Fibroblast of villous mesenchyme (primary cell): ENCODE results near the gene HEXB. TPM values are rescaled to one million over a fixed set of nuclear protein-coding genes. Genes with fewer than 3 reads are reported as not detected.
"Not testable (repeated sequence)": the region's sequence is repeated elsewhere in the genome, so short reads cannot be mapped to it uniquely, and the experiment has no call there.

Source experiments
- DNase-seq: peaks from one replicate; pipeline ENCODE4 v3.0.0-alpha.2; 2010; ENCODE audit warnings: low read depth
- H3K4me3 ChIP-seq: 2 replicates; pipeline ENCODE4 v1.5.1; 2011; ENCODE audit warnings: low read depth, mild to moderate bottlenecking, low read length
- total RNA-seq: library from RNA; depleted of rRNA; stranded (reverse); fragments of >200 nt; gene quantifications from 2 replicates; pipeline ENCODE4 v1.2.3, GENCODE V29; 2012
- TF ChIP-seq, protein P1 (sequence below): IDR thresholded peaks from 2 replicates; pipeline ENCODE4 v1.5.1; 2012; ENCODE audit warnings: low read depth, mild to moderate bottlenecking, low read length; ENCODE audit not compliant: insufficient read depth

Gene HEXB
- total RNA-seq, 1 donor: 187 TPM

DNA sequence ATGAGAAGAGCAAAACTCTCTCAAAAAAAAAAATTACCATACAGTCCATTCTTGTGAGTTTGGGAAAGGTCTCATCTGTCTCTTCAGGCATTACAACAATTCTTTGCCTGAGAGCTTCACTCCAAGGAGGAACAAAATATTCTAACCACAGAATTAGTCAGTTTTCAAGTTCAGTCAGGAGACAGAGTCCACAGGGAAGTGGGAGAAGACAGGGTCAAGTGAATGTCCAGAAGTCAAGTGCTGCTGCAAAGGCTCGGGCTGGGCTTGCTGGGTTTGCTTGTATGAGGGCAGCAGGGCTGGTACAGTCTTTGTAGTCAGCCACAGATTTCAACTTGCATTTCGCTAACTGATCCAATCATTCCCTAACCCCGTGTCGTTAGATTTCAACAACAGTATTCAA lies 17.6 kb upstream of the HEXB start:
- TF ChIP-seq, protein P1, sequence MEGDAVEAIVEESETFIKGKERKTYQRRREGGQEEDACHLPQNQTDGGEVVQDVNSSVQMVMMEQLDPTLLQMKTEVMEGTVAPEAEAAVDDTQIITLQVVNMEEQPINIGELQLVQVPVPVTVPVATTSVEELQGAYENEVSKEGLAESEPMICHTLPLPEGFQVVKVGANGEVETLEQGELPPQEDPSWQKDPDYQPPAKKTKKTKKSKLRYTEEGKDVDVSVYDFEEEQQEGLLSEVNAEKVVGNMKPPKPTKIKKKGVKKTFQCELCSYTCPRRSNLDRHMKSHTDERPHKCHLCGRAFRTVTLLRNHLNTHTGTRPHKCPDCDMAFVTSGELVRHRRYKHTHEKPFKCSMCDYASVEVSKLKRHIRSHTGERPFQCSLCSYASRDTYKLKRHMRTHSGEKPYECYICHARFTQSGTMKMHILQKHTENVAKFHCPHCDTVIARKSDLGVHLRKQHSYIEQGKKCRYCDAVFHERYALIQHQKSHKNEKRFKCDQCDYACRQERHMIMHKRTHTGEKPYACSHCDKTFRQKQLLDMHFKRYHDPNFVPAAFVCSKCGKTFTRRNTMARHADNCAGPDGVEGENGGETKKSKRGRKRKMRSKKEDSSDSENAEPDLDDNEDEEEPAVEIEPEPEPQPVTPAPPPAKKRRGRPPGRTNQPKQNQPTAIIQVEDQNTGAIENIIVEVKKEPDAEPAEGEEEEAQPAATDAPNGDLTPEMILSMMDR: no peak
- H3K4me3 ChIP-seq: no peak overlapping the region
- DNase-seq: no peak

DNA sequence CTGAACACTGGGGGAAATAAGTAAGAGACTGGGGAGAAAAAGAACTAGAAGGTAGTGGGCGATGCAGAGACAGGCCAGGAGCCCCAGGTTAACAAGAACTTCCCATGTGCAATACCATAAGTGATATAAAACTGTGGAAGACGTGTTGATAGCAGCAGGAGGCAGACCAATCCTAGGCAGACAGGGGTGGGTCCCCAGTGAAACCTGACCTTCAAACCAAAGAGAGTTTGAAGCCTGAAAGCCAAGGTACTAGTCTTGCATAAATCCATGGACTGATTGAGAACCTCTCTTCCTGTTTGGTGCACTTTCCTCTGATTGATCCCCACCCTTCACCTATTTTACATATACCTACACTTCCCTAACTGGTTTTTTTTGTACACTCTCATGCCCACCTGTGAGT lies 15.2 kb upstream of the HEXB start:
- no peak overlapping the region for H3K4me3 ChIP-seq
- no peak for DNase-seq
- TF ChIP-seq, protein P1: no peak

DNA sequence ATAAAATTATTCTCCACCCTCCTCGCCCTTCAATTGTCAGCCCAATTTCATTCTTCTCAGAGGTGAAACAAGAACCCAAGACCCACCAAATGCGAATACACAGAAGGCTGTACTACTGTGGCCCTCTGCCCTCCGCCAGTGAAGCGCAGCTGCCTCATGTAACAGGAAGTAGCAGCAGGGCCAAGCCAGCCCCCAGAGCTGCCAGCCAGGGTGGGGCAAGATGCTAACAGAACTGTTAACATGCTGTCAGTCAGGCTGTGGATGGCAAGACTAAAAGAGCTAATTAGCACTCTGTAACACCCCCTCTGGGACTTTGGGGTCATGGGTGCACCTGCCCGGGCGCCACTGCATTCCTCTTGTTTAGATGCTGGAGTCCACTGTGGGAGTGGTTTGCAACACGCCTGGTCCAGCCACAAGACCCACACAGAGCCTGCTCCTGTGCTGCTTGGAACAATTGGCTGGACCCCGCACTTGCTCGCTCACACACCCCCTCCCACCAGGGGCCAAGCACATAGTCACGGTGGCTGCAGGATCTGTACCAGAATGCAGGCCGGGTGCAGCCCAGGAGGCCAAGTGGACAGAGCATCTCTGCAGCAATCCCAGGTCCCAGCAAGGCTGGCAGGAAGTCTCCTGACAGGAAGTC lies 14.5 kb upstream of the HEXB start:
- TF ChIP-seq, protein P1: no peak
- DNase-seq: no peak
- no peak overlapping the region for H3K4me3 ChIP-seq

DNA sequence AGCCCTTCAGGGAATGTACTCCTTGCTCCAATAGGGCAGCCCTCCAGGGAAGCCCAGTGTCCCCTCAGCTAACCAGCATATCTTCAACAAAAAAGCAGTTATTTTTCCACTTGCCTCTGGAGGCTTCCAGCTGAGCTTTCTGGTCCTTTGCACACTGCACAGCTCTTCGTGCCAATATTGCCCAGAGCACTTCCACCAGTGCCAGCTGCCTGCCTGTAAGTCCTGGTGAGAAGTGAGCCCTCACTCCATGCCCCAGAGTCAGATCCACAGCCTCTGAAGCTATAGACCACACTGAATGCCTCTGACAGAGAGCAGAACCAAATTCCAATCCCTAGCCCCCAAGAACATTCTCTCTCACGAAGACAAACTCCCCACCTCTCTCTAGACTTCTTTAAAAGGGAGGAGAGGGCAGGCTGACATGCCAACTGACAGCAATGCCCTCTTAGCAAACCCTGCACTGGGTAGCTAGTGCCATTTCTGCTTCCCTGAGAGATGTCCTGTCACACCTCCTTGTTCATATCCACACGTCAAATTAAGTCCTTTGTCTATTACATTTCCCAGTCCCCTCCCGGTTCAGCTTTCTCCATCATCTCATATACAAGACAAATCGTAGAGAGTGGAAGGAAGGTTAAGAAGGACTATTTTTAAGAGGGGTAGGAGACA lies 12.7 kb upstream of the HEXB start:
- H3K4me3 ChIP-seq: no peak overlapping the region
- no peak for DNase-seq
- TF ChIP-seq, protein P1: no peak

DNA sequence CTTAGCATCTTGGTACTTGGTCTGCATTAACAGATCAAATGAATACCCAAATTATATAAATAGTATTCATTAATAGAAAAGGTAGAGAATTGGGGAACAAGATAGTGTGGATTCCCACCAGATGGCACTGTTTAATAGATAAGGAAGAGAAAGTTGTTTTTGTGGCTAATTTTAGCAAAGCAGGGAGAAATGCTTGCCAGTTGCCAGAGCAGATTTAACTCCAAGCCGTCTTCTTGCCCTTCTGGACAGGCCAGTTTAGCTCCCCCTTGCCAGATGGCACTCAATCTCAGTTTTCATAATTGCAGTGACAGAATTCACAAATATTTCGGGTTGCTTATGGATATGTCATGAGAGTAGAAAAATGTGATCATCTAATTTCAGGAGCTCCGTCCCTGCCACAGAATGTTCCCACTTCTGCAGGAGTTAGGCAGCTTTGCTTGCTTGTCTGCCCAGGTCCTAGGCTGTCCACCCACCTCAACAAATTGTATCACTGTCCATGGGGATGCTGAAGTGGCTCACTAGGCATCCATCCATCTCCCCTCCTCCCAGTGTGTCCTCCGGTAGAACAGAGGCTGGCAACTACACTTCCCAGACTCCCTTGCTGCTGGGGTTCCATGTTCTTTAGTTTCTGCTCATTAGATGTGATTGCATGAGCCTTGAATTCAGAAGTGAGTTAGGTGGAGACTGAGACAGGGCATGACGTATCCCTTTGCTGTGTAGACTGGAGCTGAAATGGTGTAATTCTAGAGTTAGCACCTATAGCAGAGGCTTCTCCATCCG lies 11.8 kb upstream of the HEXB start:
- TF ChIP-seq, protein P1: peak; percentile 52
- H3K4me3 ChIP-seq: peak overlapping the region; percentile 13

DNA sequence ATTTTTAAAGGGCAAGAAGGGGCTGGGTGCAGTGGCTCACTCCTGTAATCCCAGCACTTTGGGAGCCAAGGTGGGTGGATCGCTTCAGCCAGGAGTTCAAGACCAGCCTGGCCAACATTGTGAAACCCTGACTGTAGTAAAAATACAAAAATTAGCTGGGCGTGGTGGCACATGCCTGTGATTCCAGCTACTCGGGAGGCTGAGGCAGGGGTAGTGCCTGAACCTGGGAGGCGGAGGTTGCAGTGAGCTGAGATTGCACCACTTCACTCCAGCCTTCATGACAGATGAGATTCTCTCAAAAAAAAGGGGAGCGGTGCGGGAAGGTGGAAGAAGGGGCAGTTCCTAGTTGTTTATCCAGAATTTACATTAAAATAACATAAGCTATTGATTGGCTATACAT lies 8.6 kb upstream of the HEXB start:
- not testable (repeated sequence) for H3K4me3 ChIP-seq, DNase-seq

More for the DNA sequence above, 11.8 kb upstream of the HEXB start:
- DNase-seq: peak; percentile 61

DNA sequence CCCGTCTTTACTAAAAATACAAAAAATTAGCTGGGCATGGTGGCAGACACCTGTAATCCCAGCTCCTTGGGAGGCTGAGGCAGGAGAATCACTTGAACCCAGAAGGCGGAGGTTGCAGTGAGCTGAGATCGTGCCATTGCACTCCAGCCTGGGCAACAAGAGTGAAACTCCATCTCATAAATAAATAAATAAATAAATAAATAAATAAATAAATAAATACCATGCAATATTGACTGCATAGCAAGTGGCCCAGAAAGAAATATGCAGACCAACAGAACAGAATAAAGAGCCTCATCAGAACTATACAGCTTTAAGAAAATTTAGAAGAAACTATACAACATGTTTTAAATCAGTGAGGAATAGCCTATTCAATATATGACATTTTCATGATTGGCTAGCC lies 6.9 kb upstream of the HEXB start:
- H3K4me3 ChIP-seq: not testable (repeated sequence)

DNA sequence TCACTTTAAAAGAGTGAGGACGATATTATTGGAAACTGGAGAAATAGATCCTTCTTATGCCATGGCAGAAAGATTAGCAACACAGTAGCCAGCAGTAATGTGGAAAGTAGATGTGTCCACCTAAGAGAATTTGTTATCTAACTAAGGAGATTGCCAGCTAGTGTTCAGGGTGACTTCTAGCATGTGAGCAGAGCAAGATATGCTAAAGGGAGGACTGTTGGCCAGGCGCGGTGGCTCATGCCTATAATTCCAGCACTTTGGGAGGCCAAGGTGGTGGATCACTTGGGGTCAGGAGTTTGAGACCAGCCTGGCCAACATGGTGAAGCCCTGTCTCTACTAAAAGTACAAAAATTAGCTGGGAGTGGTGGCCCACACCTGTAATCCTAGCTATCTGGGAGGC lies 5.7 kb upstream of the HEXB start:
- not testable (repeated sequence) for DNase-seq

More for the DNA sequence above, 6.9 kb upstream of the HEXB start:
- DNase-seq: not testable (repeated sequence)

More for the DNA sequence above, 5.7 kb upstream of the HEXB start:
- H3K4me3 ChIP-seq: not testable (repeated sequence)
